HPDE6-E6E7 (cell line): ENCODE data around the gene CRYAA.
"Not testable (repeated sequence)": the region's sequence is repeated elsewhere in the genome, so short reads cannot be mapped to it uniquely, and the experiment has no call there.

Experiments used
- DNase-seq: peaks from one replicate; pipeline ENCODE4 v3.0.0; 2011; ENCODE audit warnings: missing footprints; ENCODE audit errors: extremely low spot score

The CRYAA gene, protein sequence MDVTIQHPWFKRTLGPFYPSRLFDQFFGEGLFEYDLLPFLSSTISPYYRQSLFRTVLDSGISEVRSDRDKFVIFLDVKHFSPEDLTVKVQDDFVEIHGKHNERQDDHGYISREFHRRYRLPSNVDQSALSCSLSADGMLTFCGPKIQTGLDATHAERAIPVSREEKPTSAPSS

DNA sequence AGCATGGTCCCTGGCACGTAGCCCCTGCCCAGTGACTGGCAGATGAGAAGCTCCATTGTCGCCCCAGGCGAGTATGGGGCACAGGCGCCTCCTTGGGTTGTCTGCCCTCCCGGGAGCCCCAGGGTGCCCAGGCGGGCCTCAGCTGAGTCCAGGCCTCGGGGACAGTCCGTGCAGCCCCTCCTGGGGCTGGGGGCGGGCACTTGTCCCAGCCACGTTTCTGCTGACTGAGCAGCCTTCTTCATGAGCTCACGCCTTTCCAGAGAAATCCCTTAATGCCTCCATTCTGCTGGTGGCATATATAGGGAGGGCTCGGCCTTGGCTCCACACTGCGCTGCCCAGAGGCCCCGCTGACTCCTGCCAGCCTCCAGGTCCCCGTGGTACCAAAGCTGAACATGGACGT, at the start of gene CRYAA:
Gene CRYAA (plus strand): TSS at position 301 of the 400 bp plus-strand sequence. CDS start 92 bp downstream, at position 393.
- DNase-seq = not testable (repeated sequence)

DNA sequence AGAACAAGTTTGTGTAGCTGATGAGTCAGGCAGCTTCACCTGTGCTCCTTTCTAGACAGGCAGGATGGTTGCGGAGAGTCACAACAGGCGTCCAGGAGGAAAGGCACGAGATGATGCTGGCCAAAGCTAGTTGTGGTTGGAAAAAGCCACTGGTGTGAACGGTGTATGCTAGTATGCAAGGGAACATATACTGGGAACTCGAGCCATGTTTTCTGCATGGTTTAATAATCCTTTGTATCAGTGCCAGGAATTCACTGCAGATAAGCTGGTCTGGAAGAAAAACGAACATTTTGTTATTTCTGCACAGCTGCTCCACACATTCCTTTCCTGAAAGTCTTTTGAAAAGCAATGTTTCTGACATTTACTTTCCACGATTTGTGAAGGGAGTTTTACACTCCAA, 38.7 kb upstream of the CRYAA start:
- not testable (repeated sequence) for DNase-seq

DNA sequence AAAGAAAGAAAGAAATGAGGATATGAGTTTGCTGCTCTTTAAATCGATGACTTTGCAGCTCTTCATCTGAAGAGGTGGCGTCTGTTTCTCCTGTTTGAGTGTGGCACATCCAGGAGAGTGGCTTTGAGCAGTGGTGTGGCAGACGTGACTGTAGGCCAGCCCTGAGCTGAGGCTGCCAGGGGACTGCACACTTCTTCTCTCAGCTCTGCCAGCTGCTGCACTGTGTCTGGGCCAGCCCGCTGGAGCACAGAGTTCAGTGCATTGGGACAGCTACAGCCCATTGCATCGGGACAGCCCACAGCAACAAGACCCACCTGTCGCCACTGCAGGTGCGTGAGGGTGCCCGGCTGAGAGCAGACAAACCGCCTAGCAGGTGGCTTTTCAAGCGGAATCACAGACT, 34.3 kb upstream of the CRYAA start:
- DNase-seq = not testable (repeated sequence)

DNA sequence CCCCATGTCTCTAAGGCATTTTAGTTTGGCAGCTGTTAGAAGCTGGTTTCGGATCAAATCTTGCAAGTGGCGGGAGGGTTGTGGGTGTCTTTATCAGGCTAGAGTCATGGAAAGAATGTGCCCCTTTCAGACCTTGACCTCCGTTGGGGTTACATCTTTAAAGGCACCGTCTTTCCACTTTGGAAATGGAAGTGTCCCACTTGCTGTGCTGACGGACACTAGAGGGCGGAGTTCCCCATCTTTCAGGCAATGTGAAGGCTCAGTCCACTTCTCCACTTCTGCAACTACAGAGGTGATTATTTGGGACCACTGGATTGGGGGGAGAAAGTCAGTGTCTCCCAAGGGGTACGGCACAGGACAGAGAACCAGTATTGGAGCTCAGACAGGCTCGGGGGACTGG, 29.9 kb upstream of the CRYAA start:
- not testable (repeated sequence) for DNase-seq

DNA sequence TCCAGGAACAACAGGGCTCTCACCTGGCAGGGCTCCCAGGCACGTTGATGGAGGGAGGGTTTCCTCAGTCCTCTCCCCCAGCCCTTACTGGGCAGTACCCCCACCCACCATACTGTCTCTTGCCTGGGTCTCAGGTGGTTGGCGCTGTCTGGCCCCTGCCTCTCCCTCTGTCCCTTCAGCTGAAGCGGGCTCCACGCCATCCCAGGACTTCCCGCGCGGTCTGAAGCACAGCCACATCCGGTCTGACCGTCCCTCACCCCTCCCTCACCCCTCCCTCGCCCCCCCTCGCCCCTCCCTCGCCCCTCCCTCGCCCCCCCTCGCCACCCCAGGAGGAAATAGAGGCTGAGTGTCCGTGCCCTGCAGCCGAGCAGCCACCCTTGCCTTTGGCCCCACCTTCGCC, 27.4 kb upstream of the CRYAA start:
- not testable (repeated sequence) for DNase-seq

DNA sequence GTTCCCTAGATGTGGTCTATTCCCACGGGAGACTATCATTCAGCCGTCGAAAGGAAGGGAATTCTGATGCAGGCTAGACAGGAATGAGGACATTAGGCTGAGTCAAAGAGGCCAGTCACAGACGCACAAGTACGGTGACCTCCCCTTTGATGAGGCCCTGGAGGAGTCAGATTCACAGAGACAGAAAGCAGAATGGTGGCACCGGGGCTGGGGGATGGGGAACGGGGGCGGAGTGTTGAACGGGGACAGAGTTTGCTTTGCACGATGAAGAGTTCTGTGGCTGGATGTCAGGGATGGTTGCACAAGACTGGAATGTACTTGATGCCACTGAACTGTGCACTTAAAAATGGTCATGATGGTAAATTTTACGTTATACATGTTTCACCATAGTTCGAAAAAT, 22.2 kb upstream of the CRYAA start:
- DNase-seq = not testable (repeated sequence)

DNA sequence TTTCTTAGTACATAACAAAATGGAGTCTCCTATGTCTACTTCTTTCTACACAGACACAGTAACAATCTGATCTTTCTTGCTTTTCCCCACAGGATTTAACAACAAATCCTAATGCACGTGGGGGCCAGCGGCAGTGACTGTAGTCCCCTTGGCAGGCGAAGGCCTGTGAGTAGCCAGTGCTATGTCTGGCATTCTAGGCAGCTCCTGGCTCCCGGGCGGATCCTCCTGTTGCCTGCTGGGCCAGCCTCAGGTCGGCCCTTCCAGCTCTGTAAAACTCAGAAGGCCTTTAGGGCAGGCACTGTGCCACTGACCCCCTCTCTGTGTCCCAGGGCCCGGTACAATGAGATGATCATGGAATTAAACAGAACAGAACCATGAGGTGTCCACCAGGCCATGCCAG, 20.8 kb upstream of the CRYAA start:
- DNase-seq = not testable (repeated sequence)

DNA sequence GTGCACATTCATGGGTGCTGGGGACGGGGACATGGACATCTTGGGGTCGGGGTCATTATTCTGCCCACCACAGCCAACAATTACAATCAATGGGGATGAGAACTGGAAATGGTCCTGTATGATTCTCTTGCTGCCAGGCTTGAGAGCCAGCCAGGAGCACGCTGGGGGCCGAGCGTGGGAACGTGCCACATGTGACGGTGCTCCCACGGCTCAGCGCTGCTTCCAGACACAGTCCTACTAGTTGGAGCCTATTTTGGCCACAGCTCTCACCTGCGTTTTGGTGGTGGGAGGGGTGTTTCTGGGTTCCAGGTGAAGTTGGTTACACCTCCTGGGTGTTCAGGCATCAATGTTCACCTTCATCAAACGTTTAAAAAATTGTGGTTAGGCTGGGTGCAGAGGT, 19.5 kb upstream of the CRYAA start:
- DNase-seq = not testable (repeated sequence)

DNA sequence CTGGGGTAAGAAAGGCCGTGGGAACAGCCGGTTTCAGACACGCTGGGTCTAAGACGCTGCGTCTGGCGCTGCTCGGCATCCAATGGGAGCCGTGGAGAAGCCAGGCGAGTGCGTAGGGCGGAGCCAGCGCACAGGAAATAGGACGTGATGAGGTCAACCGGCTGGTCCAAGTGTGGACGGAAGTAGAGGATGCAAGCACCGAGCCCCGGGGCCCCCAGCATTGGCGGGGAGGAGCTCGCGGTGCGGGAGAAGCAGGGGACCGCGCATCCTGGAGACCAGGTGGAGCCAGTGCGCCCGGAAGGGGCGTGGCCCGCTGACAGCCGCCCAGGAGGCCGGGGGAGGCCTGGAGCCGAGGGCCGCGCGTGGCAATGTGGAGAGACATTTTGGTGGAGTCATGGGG, 15.2 kb upstream of the CRYAA start:
- DNase-seq = not testable (repeated sequence)

DNA sequence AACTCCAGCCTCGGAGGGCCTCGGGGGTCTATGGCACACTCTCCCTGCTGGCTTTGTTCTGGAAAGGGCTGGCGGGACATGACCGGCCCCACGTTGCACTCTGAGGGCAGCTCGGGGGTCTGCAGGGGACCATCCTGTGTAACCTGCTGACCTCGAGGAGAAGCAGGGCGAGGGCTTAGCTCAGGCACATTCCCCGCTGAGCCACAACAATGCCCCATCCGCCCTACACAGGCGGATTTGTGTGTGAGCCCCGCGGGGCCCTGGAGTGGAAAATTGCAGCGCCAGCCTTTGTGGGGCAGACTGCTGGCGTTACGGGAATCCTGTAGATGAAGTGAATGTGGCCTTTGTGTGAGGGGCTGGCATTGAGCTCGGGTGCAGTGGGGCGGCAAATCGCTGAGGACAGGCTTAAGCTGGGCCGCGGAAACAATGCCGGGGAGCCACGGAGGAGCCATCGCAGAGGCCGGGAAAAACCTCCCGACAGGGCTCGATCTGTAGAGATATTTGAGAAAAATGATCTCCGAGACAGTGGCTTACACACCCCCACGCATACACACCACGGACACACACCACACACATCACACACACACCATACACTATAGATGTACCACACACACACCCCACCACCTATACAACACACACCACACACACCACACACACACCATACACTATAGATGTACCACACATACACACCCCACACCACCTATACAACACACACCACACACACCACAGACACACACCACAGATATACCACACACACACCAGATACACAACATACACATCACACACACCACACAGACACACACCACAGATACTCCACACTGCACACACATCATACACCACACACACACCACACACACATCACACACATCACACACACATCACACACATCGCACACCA, 9.3 kb upstream of the CRYAA start:
- not testable (repeated sequence) for DNase-seq

DNA sequence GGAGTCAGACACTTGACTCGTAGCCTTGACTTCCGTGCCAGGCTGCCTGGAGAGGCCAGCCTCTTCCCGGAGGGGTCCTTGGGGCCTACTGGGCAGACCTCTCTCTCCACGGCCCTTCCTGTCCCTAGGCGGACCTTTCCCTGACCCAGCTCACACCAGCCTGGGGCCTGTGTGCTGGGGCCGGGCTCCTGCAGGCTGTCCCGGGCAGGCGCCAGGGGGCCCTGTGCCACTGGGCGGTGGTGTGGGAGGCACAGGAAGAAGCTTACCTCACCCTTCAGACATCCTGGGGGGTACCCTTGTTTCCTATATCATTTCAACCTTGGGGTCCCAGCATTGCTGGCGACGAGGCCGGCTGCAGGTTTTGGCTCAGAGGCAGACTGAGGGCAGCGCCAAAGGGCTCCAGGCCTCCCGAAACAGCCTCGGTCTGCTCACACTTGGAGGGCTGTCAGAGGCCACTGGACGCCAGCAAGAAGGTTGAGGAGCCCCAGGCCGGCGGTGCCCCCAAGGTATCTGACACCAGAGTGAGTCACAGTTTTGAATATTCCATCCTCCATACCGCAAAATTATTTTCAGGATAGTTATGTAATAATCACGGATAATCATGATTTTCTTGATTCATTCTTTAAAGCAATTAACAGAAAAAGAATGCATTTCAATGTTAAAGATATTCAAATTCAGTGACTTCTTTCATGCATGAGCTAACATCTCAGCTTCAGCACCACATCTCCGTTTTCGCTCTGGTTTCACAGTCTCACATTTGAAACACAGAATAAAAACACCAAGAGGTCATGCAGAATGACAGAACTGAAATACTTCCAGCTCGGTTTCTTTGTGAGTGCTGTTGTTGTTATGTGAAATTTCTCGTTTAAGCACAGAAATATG, 6.7 kb upstream of the CRYAA start:
- not testable (repeated sequence) for DNase-seq

DNA sequence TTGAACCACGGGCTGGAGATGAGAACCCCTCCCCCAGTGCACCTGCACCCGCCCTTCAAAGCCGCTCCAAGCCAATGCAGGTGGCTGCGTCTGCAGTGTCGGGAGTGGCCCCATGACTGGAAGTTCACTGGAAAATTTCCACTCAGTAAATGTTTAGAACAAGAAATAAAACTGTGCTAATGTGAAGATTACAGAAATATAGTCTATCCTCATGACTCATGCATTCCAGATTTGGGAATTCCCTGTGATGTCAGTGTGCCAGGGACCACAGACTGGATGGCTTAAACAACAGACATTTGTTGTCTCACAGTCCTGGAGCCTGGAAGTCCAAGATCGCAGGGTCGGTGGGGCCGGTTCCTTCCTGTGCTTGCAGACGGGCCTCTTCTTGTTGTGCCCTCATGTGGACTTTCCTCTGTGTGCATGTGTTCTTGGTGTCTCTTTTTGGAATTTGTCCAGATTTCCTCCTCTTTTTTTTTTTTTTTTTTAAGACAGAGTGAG, 6.1 kb upstream of the CRYAA start:
- not testable (repeated sequence) for DNase-seq

DNA sequence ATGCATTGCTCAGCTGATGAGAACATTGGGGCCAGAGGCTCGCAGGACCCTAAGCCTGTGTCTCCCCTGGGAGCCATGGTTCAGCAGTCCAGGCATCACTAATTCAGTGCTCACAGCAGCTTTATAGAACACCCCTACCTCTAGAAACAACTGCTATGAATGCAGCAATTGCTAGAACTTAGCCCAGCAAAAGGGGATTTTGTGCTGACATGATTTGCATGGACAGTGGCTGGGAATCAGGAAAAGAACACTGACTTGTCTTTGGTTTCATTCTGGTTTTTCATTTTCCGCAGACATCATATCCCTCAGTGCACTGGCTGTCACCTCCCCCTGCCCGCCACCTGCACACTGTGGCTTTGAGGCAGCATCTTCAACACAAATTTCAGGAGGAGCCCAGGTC, 4.0 kb upstream of the CRYAA start:
- DNase-seq = not testable (repeated sequence)

DNA sequence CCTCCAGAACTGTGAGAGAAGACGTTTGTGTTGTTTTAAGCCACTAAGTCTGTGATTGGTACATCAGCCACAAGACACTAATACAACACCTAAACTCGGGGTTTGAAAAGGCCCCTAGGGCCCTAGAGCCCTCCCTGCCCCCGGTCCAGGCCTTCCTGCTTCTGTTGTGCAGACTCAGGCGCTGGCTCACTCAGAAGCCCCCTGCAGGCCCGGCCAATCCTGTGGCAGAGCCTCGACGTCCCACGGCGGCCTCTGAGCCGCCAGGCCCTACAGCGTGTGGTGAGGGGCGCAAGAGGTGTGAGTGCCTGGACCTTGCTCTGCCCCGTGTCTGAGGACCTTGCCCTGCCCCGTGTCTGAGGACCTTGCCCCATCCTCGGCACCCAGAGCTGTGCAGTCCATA, 3.1 kb upstream of the CRYAA start:
- DNase-seq = not testable (repeated sequence)

DNA sequence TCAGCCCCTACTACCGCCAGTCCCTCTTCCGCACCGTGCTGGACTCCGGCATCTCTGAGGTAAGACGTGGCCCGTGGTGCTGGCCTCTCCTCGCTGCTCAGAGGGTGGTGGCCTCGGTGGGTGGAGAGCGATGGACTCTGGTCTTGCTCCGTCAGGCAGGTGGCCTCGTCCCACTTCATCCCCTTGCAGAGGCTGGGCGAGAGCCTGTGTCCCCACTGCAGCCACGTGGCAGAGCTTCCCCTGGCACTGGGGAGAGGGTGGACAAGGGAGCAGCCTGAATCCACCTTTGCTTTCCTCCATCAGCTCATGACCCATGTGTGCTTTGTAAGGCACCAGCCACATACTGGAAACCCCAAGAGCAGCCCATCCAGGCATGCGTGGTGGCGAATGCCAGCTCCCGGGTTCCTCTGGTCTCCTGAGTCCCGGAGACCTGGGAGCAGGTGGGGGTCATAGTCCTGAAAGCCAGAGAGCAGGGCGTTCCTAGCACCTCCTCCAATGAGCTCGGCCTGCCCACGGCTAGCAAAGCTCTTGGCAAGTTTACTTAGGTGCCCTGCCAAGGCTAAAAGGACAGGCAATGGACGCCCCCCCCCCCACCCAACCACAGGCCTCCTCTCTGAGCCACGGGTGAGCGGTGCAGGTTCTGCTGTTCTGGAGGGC, 550 bp downstream of the CRYAA start:
- not testable (repeated sequence) for DNase-seq

DNA sequence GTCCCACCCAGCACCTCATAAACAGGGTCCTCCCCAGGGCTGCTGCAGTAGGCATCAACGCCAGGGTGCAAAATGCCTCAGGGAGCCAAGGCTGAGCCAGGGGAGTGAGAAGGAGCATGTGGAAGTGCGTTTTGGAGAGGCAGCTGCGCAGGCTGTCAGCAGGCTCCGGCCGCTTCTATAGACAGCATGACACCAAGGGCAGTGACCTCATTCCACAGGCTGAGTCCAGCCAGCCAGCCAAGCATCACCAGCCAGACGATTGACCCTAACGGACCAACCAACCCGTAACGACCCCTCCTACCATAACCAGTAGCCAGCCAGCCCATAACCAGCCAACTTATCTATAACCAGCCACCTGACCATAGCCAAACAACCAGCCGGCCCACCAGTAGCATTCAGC, 1.1 kb downstream of the CRYAA start:
- not testable (repeated sequence) for DNase-seq

DNA sequence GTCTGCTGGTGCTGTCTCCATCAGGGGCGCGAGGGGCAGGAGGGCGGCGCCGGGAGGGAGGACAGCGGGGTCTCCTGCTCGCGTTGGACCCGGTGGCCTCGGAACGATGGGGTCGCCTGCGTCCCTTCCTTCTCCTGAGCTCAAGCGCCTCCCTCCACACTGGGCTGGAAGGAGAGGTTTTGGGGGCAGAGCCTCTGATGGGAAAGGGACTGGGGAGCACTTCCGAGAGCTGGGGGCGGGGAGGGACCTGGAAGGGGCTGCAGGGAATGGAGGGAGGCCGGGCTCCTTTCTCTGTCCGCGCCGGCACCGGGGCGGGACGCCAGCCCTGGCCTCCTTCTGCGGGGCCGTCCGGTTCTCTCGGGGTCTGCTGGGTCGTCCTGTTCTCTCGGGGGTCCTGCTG, 4.0 kb downstream of the CRYAA start:
- DNase-seq = not testable (repeated sequence)

DNA sequence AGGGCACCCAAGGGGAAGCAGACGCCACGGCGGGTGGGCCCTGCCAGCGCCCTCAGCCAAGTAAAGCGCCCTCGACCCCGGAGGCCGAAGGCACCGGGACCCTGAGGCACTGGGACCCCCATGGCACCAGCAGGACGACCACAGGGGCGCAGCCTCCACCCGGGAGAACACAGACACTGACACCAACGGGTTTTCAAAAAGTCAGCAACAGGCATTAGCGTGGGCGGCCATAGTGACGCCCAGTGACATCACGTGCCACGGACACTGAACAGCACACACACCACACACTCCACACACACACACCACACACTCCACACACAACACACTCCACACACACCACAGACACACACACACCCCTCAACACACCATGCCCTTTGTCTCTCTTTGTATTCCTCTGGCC, 4.6 kb downstream of the CRYAA start:
- DNase-seq = not testable (repeated sequence)

DNA sequence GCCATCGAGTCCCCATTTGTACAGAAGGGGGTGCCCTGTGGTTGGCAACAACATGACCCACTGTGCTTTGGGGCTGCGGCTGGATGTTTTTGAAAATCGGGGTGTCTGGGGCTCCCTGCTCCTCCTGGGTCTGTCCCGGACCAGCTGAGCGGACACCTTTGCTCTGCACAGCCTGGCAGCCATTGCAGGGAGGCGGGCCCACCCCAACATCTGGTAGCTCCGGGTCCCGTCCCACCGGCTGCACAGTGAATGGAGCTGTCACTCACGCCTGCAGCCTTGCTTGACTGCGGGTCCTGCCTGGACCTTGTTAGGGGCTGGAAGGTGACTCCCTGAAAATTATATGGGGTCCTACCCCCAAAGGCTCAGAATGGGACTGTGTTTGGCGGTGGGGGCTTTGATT, 5.1 kb downstream of the CRYAA start:
- not testable (repeated sequence) for DNase-seq

DNA sequence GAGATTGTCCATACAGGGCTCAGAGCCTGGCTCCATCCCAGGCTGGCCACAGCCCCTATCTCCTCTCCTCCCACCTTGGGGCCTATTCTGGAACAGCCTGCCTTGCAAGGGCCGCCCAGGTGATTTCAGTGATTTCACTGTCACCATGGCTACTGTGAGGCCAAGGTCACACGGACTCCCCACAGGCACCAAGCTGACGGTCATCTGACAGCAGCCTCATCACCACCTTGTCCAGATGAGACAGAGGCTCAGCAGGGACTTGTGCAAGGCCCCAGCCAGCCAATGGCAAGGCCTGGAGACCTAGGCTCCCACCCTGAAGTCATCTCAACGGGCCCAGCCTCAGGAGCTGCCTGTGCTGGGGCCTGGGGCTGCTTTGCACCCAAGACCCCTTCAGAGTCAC, 6.2 kb downstream of the CRYAA start:
- not testable (repeated sequence) for DNase-seq

DNA sequence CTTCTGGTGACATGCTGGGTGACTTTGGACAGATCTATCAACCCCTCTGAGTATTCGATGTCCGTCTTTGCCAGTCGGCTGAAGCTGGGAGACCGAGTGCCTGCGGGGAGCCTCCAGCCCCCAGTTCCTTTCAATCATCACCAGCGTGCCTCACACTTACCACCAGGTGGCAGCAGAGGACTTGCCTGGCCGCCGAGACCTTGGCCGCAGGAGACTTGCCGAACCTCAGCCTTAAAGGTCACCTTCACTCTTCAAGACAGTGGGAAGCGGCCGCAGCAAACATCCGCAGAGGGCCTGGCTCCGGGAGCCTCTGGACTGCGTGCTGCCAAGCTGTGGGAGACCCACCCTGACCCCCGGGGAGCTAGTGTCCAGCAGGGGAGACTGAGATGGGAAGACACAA, 7.8 kb downstream of the CRYAA start:
- DNase-seq = not testable (repeated sequence)
